Neural cell (in vitro differentiated cells): ENCODE data around the gene NSMF.

Experiments
- CTCF ChIP-seq: fragments of 450-650 bp; IDR thresholded peaks from 2 replicates; pipeline ENCODE4 v1.5.1; 2014; ENCODE audit warnings: antibody characterized with exemption, mild to moderate bottlenecking, moderate library complexity; ENCODE audit not compliant: poor library complexity, severe bottlenecking
- POLR2AphosphoS5 ChIP-seq: IDR thresholded peaks from 2 replicates; pipeline ENCODE4 v1.6.1; 2012

GRCh38 chr9:137465720-137466388, 6.7 kb upstream of the NSMF start:
- TF ChIP-seq CTCF (no peak), POLR2AphosphoS5 (no peak)
